ENCODE data around the gene TENM4.

Gene TENM4

DNA sequence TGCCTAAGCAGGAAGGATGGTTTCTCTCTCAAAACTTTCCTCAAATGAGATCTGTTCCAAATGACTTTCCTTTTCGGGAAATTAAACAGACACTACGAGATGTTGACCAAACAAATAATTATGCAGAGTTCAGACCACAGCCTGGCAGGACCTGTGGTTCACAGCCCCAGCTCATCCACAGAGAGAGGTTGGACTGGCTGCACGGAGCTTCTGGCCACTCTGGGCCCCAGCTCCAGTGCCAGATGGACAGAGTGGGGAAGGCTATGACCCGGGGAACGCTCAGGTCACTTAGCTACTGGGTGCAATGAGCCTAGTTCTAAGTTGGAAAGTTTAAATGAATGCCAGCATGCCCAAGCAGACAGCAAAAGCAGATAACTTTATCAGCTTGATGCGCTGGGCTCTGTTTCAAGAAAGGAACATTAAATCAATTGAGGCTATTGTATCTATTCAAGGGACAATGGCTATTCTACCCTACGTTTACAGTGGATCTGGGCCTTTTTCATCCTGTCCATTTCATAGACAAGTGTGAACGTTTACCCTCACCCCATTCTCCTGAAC, 710.5 kb downstream of the TENM4 start:
- no peak for DNase-seq (ENCODE audit: low read depth in 2 of 2, low spot score in 1 of 2)

DNA sequence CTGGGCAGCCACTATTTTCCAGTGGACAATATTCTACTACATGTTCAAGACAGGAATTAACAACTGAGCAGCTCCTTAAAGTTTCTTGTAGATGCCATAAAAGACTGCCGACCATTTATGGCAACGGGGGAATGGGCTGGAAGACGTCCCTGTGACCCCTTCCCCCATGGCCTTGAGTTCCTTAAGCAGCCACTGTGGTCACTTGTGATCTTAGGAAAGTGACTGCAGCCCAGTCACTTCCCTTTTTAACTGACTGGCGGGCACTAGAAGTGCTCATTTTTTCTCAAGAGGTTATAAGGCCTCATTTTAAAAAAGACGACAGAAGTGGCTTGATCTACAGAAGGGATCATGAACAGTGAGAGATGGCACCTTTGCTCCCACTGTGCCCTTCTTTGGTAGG, 713.0 kb downstream of the TENM4 start:
- DNase-seq (ENCODE audit: low read depth in 2 of 2, low spot score in 1 of 2), result no peak

DNA sequence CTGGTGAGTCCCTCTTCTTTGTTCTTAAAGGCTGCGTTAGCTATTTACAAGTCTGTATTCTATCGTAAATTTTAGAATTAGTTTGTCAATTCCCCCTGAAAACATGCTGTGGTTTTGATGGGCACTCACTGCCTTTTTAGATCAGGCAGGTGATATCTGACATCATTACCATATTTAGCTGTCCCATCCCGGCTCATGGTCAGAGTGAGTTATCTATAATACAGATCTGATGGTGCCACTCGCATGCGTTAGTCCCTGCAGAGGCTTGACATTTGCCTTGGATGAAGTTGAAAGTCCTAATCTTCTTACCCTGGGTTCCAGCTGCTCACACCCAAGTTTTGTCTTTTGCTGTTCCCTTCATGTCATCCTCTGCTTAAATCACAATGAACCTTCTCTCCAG, 715.6 kb downstream of the TENM4 start:
- no peak for DNase-seq (ENCODE audit: low read depth in 2 of 2, low spot score in 1 of 2)

DNA sequence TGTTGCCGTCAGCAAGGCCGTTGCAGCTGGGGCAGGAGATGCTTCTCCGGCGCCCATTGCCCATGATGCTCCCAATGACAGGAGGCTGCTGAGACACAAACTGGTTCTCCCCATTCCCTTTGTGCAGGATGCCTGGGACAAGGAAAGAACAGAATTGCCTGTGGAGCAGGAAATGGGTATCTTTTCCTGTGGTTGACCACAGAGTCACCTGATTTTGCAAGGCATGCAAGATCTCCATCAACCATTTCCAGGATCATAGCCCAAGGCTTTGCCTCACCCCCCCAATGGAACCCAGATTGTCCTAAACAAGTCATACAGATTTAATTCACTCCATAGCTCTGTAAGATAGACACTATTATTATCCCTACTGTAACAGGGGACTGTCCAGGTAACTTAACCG, 718.0 kb downstream of the TENM4 start:
- DNase-seq (ENCODE audit: low read depth in 2 of 2, low spot score in 1 of 2), result no peak

DNA sequence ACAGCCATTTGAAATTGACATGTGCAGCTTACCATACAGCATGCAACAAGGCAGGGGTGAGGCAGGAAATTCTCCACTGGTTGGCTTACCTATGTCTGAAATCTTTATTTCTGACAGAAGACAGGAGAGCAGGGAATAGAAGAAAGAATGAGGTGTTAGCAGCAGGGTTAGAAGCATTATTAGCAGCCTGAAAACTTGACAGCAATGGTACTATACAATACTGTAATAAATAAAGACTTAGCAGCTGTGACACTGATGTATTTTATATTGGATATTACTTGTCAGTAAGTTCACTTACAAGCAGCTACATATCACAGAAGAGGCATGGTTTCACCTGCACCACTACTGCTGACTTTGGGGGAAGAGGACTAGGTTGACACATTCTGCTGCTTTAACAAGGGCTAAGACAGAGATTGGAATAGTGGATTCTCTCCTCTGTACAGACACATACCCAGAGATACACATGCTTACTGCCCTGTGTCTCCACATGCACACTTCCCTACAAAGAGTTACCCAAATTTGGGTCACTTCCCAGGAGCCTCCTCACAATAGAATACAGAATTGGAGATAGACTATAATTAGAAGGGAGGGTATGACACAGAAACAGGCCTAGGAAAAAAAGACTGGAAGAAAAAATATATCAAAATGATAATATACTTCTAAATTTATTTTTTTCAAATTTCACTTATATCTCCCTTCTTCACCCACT, 720.4 kb downstream of the TENM4 start:
- no peak for DNase-seq (ENCODE audit: low read depth in 2 of 2, low spot score in 1 of 2)

DNA sequence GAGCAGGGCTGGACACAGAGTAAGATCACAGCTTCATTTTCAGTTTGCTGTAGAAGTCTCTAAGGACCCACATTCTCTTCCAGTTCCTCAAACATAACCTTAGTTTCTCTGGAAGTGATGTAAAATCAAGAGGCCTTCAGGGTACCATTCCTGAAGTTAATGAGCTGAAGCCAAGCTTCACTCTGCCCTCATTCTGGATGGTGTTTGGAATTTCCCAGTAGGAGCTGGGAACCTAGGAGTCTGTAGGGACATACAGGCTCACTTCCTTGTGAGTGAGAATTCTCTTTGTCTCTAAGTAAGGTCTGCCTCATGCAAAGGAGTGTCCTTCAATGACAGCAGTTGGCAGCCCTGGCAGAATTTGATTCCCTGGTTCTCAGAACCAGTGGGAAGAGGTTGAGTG, 723.8 kb downstream of the TENM4 start:
- no peak for DNase-seq (ENCODE audit: low read depth in 2 of 2, low spot score in 1 of 2)

DNA sequence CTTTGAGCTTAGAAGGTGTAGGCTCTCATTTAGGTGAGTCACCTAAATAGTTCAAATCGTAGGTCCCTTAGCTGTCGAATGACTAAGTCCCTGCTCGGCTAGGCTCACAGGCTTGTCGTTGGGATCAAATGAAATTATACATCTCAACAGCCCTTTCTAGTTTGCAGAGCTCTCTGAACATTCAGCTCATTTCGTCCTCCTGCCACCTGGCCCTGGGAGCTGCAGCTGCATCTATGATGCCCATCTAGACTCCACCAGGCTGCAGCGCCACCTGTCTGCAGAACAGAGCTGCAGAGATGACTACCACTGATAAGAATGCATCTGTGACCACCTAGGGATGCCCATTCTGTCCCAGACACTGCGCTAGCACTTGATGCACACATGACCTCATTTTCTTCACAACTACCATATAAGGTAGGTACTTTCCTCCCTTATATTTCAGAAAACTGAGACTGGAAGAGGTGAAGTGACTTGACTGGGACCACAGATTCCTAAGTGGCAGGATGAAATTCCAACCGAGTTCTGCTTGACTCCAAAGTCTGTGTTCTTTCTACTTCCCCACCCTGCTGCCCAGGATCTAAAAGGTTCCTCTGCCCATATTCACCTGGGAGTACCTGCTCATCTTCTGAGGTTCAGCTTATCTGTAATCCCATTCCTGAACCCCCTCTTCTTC, 725.1 kb downstream of the TENM4 start:
- no peak for DNase-seq (ENCODE audit: low read depth in 2 of 2, low spot score in 1 of 2)

DNA sequence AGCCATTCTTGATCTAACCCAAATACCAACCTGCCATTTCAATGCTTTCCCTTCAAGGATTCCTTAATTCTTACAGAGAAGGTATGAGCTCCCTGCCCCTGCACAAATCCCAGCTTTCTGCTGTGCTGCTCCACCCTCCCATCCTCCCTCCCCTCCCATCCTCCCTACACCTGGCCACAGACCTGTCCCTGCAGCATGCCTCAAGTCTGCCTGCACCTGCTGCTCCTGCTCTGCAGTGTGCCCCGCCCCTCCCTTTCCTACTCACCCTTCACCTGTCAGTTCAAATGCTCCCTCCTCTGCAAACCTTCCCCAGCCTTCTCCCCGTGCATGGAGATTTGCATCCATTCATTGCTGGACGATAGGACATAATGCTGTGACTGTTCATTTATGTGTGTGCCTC, 726.3 kb downstream of the TENM4 start:
- DNase-seq (ENCODE audit: low read depth in 2 of 2, low spot score in 1 of 2), result no peak

DNA sequence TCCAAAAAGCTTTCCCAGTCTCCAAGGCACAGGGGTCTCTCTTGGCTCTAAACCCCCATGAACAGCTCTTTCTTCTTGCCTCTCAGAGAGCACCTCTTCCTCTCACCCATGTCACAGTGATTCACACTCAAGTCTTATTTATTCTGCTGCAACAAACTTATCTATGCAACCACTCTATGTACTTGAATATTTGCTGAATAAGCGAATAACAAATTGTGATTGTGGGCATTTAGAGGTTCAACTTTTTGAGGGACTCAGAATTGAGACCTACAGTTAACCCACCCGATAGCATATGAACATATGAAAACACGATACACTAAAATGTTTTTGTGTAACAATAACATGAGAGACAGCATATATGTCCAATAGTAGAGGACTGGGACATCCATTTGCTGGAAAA, 729.1 kb downstream of the TENM4 start:
- DNase-seq (ENCODE audit: low read depth in 2 of 2, low spot score in 1 of 2), result no peak

DNA sequence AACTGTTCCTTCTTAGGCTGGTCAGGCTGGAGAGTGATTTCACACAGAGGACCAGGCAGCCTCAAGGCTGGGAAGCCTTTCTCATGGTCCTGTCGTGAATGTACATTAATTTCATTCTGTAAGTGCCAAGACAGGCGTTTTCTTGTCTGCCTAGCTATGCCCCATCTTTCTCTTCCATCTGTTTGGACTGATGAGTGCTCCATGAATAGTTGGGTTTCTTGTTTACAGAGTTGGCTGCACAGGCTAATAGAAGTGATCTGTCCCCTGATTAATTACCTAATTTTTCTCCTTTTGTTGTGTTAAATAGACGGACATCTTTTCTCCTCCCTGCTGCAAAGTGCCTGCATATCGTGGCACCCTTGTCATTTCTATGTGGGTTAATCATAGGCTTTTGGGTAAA, 730.4 kb downstream of the TENM4 start:
- no peak for DNase-seq (ENCODE audit: low read depth in 2 of 2, low spot score in 1 of 2)

DNA sequence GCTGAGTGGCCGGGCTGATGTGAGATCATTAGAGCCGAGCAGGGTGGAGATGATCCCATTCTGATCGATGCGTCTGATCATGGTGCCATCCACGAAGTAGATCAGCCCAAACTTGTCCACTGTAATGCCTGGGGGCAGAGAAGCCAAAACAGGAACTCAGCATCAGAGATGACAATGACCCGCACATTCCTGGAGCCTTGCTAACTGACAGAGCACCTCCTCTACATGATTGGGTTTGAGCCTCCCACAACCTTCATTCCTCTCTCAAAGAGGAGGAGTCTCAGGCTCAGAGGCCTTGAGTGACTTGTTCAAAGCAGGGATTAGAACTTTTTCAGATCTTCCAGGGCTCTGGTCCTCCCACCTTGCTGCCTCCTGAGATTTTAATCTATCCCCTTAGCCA, 732.4 kb downstream of the TENM4 start:
- DNase-seq (ENCODE audit: low read depth in 2 of 2, low spot score in 1 of 2), result no peak

DNA sequence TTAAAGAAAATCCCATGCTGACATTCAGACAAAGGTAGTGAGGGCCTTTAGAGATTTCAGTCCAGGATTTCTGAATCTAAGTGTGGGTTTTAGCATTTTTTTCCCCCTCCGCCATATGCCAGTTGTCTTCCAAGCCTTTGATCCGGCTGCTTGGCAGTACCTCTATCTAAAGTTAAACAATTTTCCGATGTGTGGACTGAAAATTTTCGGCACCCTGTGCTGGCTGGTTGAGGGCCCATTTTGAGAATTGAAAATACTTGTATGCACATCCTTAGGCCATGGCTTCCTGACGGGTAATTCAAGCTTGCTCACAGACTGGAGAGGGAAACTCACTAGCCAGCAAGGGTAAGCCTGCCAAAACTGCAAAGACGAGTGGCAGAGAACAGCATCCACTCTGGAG, 734.3 kb downstream of the TENM4 start:
- no peak for DNase-seq (ENCODE audit: low read depth in 2 of 2, low spot score in 1 of 2)

DNA sequence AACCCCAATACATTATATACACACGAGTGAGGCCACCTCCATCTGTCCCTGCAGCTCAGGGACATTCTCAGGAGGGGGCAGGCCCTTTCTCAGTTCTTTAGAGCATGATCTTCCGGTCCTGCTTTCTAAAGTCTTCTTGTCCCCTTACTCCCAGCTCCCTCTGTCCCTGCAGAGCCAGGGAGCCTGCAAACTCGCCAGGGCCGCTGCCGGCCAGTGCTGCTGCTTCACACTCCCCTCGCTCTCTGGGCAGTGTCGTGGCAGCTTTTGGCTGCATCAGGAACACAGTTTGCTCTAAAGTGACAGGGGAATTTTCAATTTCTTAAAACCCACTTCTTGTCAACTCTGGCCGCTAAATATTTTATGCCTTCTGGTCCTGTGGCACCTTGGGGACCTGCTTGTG, 736.0 kb downstream of the TENM4 start:
- DNase-seq (ENCODE audit: low read depth in 2 of 2, low spot score in 1 of 2), result no peak

DNA sequence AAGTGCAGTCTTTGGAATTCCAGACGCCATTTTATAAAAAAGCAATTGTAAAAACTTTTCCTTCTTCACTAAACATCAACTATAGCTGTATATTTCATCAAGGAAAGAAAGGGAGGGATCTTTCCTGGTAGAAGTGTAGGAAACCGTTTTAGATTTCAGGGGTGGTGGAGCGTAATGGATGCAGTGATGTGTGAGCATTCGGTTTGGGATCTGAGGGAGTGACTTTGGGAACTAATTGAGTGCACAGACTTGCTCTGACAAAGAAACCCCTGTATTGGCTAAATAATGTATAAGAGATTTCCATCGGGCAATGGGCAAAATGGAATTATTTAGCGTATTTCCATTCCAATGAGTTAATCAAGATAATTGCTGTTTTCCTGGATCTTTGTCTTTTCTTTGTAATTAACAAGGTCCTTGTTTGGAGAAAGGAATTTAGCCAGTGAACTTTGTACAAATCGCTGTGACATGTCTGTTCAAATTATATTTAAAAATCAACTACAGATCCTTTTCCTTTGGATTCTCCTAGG, 741.2 kb downstream of the TENM4 start:
- no peak for DNase-seq (ENCODE audit: low read depth in 2 of 2, low spot score in 1 of 2)

DNA sequence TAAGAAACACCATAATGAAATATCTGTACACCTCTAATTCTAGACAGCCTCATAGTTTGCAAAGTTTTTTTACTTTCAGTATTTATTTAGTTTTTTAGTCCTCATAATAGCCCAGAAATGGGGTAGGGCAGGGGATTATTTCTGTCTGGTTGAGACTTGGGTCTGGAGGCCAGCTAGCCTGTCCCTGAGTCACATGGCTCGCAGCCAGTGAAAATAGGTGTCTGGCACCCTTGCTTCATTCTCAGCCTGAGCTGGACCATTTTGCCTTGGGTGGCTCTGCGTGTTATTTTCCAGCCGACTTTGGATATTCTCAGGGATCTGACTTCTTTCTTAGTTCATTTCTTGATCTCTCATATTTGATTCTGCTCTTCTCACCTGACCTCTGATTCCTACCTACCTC, 742.2 kb downstream of the TENM4 start:
- DNase-seq (ENCODE audit: low read depth in 2 of 2, low spot score in 1 of 2), result no peak

DNA sequence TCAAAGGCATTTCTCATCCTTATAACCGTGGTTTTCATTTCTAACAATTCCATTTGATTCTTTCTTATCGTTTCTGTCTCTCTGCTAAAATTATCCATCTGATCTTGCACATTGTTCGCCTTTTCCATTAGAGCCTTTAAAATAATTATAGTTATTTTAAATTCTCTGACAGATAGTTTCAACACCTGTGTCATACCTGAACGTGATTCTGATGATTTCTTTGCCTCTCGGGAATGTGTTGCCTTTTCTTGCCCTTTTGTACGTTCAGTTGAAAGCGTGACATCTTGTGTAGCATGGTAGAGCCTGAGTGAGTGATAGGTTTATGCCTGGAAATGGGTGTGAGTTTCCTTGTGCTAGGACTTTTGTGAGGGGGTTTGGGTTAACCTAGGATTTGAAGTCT, 744.7 kb downstream of the TENM4 start:
- DNase-seq (ENCODE audit: low read depth in 2 of 2, low spot score in 1 of 2), result no peak

DNA sequence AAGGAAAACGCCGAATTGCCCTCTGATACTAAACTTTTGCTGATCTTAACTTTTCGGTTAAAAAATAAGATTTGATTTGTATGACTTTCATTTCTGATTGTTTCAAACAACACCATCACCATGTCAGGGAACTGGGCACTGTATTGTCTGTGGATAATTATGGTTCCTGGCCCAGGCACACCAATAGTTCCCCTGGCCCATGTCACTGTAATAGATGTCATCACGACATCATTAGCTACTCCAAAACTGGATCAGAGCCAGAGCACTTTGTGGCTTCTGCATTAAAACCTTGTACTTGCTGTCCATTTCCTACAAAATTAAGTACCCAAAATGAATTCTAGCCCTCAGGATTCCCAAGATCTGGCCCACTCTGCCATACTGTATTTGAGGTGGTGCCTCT, 746.7 kb downstream of the TENM4 start:
- DNase-seq (ENCODE audit: low read depth in 2 of 2, low spot score in 1 of 2), result no peak

DNA sequence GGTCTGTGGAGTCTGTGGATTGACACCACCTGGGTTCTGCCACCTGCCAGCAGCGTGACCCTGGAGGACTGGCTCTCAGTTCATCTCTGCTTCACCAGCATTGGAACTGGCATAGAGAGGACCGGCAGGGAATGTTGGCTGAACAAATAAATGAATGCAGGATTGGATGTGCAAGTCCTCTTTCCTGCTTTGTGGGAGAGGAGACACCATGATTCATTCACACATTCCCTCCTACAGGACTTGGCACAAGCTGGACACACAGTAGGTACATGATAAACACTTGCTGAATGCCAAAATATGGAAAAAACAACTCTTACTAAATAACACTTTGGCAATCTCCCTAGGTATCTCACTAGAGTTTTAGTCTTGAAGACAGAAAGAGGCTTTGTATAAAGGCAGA, 749.6 kb downstream of the TENM4 start:
- DNase-seq (ENCODE audit: low read depth in 2 of 2, low spot score in 1 of 2), result no peak

DNA sequence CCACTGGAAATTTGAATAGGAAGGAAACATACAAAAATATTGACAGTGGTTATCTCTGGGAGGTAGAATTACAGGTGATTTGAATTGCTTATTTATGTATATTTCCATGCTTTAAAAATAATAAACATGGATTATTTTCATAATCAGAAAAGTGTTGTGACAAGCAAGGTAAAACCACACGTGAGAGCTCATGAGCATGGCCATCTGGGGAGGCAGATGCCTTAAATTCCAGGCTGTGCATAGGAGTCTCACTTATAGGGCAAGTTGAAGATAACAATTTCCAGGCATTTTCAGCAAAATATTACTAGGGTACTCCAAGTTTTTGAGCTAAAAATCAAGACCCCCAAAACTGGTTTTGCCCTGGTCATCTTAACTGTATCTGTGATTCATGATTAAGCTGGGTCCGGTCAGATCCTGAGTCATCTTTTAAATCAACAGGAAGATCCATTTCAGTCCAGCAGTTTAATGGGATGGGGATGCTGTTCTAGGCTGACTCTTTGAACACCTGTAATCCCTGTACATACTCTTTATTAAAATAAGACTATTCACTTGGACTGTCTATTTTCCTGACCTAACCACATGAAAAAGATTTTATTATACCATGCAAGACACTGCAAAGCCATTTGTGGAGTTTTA, 750.4 kb downstream of the TENM4 start:
- DNase-seq (ENCODE audit: low read depth in 2 of 2, low spot score in 1 of 2), result no peak

DNA sequence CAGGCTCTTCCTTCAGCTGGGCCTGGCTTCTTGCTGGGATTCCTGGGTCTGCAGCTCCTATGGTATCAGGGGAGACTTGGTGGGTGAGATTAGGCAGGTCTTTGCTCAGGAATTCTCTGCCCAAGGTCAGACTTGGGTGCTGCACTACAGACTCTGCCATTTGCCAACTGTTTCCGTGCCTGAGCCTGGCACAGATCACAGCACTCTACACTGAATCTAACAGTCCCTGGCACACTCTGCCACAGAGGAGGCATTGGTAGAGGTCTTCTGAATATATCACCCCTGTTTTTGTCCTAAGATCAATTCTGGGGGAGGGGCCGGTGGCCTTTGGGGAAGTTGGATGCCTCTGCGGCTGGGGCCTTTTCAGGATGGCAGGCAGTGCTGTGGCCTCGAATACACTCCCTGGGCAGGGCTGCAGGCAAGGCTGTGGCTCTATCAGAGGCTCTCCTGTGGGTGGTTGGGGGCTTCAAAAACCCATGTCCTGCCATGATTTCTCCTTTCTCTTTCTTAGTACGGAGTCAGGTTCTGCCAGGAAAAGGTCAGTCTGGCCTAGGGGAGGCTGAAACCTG, 751.2 kb downstream of the TENM4 start:
- DNase-seq (ENCODE audit: low read depth in 2 of 2, low spot score in 1 of 2), result no peak

DNA sequence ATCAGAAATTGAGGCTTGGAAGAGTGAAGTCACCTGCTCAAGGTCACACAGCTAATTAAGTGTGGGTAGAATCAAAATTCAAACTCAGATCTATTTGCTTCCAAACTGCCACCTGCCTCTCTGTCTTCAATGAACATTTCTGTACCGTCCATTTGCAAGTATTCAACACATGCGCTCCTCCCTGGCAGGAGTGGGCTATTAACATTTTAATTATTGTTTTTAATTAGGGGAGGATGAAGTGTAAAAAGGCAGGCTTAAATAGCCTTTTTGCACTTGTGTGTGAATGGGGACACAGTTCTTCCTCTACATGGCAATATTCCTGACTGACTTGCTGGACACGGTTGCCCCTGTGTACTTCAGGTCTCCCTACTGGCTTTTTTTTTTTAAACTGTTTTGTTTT, 751.7 kb downstream of the TENM4 start:
- DNase-seq (ENCODE audit: low read depth in 2 of 2, low spot score in 1 of 2), result no peak

DNA sequence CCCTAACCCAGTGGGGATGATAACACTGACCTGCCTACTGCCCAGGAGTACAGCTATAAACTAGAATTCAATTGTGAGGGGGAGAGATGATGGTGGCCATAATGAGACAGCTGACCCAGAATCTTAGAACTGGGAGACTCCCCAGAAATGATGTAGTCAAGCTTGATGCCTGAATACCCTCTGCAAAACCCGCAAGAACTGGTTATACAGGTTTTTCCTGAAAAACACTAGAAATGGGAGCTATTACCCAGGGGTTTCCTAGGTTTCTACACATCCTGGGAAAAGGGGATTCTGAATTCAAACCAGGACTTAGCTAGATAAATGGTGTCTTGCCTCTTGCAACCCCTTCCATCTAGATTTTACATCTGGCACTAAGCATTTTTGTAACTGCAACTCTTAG, 752.4 kb downstream of the TENM4 start:
- no peak for DNase-seq (ENCODE audit: low read depth in 2 of 2, low spot score in 1 of 2)

Measured in stimulated activated CD8-positive, alpha-beta memory T cell treated with anti-CD3 and anti-CD28 coated beads, Interleukin-4, amount 100 ng/mL, for 1 hour (primary cell).